ENCODE results near the gene ZBTB7B.
"Not testable (repeated sequence)": the region's sequence is repeated elsewhere in the genome, so short reads cannot be mapped to it uniquely, and the experiment has no call there.

ZBTB7B gene

DNA sequence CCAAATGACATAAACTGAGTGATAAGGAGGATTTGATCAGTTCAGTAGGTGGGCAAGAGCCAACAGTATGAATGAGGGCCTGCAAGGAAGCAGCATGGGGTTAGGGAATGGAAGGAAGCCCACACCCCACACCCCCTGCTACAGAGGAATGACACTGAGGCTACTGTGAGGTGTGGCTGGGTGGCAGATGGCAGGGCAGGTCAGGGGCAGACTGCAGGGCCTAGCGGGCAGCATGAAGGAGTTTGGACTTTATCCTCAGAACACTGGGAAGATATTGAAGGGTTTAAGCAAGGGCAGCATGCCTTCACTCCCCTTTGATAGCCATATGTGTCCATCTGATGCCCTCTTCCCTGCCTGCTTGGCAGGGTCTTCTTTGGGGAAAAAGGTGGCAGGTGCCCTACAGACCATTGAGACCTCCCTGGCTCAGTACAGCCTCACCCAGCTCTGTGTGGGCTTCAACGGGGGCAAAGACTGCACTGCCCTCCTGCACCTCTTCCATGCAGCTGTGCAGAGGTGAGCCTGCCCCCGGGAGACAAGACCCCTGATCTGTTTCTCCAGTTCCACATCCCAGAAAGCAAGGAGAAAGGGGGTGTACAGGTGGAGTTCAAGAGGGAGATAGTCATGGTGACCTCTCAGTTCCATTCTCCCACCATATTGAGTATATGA lies 13.3 kb upstream of the ZBTB7B start:
- no peak for DNase-seq (ENCODE audit: low spot score)

DNA sequence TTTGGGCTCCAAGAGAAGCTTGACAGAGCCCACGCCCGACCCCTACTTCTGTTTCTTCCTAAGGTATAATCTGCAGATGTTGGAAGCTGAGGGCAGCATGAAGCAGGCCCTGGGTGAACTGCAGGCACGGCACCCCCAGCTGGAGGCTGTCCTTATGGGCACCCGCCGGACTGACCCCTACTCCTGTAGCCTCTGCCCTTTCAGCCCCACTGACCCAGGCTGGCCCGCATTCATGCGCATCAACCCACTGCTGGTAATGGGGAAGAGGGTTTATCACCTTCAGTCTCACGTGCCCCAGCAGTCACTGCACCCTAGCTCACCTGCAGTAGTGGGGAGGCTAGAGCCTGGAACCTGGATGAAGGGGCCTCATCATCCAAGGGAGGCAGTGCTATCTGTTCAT lies 12.3 kb upstream of the ZBTB7B start:
- no peak for DNase-seq (ENCODE audit: low spot score)

DNA sequence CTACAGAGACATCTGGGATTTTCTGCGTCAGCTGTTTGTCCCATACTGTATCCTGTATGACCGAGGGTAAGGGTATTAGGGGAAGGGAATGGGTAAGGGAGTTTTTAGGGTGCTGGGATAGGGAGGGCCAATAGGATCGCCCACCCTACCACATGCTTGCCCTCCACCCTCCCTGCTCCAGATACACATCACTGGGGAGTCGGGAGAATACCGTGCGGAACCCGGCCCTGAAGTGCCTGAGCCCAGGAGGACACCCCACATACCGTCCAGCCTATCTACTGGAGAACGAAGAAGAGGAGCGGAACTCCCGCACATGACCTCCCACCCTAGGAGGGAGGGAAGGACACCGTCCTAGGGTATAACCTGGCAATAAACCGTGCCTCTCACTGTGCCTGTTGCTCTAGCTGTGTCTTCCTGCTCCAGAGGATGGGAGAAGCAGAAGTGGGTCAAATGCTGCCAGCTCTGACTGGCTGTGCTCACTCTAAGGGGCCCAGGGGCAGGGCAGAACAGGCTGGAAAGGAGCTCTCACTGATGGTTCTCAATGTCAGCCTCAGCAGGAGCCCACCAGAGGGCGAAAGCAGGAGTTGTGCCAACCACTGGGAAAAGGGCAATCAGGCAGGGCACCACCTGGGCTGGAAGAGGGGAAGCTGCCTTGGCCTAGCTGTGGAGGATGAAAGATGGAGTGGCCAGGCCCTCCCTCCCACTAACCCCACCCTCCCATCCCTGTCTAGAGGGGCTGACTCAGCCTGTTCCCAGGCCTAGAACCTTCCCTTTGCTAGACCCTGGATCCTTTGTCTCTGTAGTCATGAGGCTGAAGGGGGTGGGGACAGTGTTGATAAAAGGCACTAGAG lies 9.7 kb upstream of the ZBTB7B start:
- peak; percentile 67 for DNase-seq (ENCODE audit: low spot score)

DNA sequence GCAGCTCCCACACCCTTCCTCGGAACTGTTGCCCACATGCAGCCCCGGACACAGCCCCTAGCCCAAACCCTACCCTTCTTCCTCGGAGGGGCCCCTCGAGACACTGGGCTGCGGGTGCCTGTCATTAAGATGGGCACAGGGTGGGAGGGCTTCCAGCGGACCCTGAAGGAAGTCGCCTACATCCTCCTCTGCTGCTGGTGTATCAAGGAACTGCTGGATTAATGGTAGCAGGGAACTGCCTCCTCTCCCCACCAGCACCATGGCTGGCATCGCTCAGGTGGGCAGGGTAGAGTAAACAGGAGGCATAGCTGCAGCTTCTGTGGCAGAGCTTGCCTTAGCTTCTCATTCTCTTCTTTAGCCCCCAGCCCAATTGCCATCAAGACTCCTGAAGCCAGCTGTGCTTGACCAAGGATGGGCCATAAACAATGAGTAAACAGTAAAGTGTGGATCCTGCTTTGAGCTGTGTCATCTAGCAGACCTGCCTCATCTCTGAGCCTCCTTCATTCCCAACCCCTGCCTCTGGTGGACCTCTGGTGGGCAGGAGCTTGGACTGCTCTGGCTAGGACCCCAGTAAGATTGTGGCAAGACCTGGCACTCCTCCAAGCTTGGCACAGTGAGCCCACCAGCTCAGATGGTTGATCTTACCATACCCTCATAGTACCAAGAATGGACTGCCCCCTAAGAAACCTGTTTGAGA lies 8.9 kb upstream of the ZBTB7B start, which contains the start of gene LENEP:
LENEP (plus strand) TSS at position 15 of the 697 bp plus-strand sequence; CDS start at position 37, 22 bp downstream.
- no peak for DNase-seq (ENCODE audit: low spot score)

DNA sequence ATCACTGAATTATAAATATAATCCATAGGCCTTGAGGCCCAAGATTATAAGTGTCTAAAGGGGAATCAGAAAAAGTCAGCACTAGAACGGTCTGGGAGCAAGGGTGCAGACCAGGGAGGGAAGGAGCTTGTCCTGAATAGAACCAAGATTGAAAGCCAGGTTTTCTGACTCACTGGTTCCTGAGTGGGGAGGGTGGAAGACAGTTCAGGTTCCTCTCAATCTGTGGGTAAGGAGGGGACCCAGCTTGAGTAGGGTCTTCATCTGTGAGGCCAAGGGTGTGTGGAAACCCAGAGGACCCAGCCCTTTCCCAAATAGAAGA lies 8.4 kb upstream of the ZBTB7B start:
- no peak for DNase-seq (ENCODE audit: low spot score)

DNA sequence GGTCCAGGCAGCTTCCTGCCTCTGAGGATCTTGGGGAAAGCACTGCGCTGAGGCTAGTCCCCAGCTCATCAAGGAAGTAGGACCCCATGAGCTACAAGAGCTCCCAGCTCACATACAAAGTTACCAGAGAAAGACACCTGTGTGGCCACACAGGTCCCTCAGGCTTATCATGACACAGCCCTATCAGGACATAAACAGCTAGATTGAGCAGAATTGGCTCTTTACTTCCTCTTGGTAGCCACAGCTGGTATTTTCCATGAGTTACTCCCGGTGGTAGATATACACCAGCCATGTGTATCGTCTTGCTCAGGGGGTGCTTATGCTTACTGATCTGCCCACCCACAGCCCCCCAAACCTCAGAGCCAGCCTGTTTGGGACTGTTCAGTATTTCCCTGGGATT lies 8.0 kb upstream of the ZBTB7B start:
- no peak for DNase-seq (ENCODE audit: low spot score)

DNA sequence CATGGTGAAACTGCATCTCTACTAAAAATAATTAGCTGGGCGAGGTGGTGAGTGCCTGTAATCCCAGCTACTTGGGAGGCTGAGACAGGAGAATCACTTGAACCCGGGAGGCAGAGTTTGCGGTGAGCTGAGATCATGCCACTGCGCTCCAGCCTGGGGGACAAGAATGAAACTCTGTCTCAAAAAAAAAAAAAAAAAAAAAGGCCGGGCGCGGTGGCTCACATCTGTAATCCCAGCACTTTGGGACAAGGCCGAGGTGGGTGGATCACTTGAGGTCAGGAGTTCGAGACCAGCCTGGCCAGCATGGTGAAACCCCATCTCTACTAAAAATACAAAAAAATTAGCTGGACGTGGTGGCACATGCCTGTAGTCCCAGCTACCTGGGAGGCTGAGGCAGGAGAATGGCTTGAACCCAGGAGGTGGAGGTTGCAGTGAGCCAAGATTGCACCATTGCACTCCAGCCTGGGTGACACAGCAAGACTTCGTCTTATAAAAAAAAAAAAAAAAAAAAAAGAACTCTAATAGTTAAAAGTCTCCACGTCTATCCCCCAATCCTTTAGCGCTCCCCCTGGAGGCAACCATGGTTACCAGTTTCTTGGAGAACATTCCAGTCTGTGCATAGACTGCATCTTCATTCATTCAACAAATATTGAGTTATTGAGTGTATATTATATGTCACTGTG lies 7.2 kb upstream of the ZBTB7B start:
- DNase-seq (ENCODE audit: low spot score), result not testable (repeated sequence)

DNA sequence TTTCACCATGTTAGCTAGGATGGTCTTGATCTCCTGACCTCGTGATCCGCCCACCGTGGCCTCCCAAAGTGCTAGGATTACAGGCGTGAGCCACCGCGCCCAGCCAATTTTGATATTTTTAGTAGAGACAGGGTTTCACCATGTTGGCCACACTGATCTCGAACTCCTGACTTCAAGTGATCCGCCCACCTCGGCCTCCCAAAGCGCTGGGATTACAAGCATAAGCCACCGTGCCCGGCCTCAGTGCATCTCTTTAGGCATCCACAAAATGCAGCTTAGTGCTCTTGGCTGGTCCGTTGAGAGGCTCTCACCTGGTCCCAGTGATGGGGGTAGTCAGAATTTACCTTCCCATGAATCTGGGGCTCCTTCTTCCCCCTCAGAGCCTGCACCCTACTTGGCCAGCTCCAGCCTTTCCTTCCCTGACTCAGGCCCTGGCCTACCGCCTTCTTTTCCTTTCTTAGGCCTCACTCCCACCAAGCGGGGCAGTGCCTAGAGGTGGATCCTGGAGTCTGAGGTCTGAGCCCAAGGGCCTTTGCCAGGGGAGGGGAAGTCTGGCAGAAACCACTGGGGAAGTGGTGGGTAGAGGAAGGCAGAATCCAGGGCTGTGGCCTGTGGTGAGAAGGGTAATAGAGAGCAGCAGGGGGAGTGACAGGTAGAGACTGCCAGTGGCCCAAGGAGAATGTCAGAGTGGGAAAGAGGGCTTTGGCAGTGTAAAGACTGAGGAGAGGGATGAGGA lies 5.5 kb upstream of the ZBTB7B start:
- no peak for DNase-seq (ENCODE audit: low spot score)

DNA sequence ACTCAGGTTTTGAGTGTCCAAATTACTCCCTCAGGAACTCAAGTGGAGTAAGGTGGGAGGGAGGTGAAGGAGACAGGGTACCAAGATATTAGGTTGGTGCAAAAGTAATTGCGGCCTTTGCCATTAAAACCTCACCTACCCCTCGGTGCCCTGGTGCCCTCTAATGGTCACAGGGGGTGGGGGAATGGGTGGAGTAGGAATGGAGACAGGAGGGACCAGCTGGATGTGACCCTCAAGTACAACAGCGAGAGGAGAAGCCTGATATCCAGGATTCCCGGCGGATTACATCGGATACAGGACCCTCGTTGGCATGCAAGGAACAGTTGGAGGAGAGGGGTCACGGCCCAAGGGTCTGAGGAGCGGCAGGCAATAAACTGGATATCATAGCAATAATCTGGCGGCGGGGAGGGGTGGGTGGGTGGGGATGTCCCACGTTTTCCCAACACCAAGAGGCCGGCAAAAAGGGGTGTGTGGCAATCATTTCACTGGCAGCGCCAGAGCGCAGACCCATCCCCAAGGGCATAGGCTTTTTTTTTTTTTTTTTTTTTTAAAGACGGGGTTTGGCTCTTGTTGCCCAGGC lies 4.3 kb upstream of the ZBTB7B start:
- DNase-seq (ENCODE audit: low spot score), result no peak

DNA sequence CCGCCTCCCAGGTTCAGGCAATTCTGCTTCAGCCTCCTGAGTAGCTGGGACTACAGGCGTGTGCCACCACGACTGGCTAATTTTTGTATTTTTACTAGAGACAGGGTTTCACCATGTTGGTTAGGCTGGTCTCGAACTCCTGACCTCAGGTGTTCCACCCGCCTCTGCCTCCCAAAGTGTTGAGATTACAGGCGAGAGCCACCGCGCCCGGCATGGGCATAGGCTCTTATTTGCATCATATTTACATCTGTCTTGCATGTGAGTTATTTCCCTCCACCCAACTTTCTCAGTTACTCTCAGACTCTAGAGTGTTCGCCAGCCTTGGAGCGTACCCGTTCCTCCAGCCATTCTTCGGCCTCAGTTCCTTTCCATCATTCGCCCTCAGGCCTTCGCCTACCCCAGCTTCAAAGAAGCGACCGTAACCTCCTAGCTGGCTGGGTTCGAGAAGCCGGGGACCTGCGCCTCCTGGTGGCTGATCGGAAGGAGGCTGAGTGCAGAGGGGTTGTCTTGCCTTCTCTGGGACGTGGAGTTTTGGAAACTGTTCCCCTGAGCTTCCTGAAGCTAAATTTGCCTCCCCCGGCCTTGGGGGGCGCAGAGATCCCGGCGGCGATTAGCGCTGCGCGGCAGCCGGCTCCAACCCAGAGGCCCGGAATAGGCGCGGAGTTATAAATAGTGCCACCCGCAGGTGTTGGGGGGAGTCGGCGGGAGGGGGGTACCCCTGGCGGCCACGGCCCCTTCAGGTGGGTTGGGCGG lies 3.6 kb upstream of the ZBTB7B start:
- DNase-seq (ENCODE audit: low spot score), result peak; percentile 85

DNA sequence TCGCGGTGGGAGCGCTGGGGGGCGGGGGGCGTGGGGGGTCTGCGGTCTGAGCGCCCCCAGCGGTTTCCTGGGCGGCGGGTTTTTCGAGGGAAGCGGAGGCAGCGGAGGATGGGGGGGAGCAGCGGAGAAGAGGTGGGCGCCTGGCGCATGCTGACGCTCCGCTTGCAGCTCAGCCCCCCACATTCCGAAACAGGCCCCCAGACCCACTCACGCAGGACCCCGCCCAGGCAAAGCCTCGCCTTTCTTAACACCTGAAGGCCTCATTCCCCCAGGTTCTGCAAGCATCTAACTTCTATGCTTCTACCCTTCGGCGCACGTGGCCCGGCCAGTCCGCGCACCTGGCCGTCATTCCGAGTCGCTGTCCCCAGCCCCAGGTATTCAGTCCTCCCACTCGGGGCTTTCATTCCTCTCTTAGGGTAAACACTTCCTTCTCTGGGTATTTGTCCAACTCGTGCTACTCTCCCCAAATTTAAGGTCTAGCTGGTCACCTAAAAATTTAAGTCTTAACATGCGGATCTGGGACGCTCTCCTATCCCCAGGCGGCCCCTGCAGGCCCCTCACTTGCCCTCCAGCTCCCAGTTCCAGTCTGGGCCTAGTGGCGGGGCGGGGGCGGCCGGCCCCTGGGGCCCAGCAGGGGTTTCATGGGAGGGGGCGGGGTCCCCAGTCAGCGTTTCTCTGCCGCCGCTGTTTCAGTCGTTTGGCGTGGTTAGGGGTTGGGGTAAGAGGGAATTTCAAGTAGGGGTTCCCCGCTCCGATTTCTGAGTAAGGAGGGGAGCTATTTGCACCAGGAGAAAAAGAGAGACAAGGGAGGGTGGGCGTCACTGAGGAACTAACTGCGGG lies 2.8 kb upstream of the ZBTB7B start:
- no peak for DNase-seq (ENCODE audit: low spot score)

DNA sequence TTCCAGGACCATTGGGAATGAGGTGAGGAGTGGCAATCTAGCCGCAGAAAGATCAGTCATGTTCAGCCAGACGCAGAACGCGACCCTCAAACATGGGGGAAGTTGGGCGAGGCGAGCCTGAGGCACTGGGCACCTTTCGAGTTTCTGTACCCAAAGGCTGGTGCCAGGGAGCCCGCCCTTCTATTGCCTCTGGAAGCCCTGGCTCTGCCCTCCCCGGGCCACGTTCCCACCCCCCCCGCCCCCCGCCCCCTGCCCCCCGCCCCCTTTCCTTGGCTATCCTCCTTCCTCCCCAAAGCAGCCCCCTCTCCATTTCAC lies 2.2 kb upstream of the ZBTB7B start:
- no peak for DNase-seq (ENCODE audit: low spot score)

DNA sequence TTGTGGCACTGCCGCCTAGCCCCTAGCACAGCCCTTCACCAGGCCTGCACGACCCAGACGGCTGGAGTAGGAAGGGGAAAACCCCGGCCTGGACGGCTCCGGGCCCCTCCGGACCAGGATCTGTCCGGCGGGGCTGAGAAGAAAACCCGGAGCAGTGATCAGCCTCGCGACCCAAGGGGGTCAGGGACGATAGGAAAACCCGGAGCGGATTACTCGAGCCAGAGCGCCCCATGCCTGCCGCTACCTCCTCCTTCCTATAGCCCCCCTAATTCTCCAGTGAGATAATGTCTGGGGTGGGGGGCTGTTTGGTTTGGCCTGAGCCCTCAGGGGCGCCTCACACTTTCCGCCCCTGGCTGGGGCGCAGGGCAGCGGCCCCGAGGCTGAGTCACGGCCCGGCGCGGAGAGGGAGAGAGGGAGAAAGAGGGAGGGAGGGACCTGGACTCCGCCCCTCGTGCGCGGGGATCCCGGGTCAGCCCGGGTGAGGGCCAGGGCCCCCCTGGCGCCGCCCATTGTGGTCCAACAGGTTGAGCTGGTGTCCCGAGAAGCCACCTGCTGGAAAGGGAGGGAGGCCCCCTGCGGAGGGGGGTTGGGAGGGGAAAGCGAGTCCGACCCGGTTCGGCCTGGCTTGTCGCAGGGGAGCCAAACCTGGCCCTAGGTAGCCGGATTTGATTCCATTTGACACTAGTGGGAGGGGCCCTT lies 1.7 kb upstream of the ZBTB7B start:
- peak; percentile 91 for DNase-seq (ENCODE audit: low spot score)

DNA sequence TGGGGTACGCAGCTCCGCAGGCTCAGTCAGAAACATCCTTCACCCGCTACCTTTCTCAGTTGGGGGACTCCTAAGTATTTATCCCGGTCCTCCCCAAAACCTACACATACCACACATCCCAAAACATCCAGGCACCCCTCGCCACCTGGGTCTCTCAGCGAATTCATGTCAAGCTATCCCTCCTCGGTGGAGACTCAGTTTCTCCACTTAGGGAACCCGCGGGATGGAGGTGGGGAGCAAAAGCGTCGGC lies 1.3 kb upstream of the ZBTB7B start:
- no peak for DNase-seq (ENCODE audit: low spot score)

DNA sequence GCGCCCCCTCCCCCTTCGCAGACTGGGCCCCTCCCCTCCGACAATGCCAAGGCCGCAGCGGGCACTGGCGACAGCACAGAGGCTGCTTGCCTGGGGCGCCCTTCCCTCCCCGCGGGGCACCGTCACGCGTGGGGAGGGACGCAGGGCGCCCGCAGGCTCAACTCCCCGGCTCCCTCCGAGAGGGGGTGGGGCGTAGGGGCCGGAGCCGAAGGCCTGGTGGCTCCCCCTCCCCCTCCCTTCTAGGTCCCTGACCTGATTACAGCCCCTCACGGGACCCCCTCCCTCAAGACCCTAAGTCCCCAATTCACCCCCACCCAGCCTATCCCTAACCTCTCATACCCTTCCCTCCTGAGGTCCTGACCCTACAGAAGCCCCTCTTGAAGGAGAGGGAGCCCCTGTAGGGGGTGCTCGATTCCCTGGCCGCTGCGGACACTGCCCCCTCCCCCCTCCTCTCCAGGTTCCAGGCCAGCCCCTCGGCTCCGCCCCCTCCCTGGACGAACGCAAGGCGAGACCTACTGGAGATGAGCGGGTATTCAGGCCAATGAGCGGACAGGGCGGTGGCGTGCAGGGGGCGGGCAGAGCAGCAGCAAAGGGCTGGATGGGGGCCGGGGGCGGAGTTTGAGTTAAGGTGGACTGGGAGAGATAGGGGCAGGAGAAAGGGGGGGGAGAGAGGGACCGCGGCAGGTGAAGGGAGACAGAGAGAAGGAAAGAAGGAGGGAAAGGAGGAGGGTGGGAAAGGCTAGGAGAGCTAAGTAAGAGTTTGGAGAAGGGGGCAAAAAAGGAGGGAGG lies 733 bp upstream of the ZBTB7B start:
- DNase-seq (ENCODE audit: low spot score), result peak; percentile 99

DNA sequence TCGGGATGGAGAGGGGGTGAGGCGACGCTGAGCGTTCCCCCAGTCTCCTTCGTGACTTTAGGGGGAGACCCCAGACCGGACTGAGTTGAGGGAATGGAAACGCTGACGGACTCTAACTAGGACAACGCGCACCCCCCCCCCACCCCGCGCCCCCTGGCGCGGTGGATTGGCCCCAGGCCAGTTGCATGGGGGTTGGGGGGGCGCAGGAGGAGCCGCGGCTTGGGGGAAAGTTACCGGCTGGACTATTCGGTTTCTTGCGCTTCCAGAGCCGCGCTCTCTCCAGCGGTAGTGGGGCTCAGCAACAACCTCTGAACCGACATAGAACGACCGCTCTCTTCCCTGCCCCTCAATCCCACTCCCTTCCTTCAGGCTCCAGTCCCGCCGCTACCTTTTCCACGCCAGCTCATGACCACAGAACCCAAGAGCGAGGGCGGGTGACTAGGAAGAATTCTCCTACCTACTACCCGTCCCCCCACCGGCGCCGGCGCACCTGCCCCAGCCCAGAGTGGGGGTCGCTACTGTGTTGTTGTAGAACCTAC lies 694 bp downstream of the ZBTB7B start:
- peak; percentile 56 for DNase-seq (ENCODE audit: low spot score)

DNA sequence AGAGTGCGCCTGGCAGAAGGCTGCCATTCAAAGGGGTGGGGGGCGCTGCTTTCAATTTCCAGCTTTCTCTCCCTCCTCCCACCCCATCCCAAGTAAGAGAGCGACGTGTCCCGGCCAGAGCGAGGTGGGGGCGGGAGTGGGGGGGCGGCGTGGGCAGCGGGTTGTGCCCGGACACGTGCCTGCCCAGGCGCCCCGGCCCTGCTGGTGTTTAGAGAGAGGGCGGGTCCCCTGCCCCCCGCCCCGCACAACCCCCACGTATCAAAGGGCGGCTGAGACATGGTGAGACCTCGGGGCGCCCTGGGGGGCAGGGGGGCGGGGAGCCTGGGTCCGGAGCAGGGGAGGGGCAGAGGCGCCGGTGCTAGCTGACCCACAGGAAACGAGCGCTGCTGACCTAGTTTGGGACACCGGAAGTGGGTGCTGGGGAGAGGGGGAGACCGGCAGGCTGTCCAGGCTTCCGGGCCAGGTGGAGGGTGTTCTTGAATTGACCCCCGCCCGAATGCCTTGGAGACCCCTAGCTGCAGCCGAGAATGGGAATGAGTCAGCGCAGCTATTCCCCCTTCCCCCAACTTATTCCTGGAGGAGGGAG lies 1.3 kb downstream of the ZBTB7B start:
- DNase-seq (ENCODE audit: low spot score), result no peak

All from D341Med (cell line).